Activated CD4-positive, alpha-beta T cell treated with anti-CD3 and anti-CD28 coated beads, Interleukin-2, amount 50 U/mL, for 48 hours (primary cell): ENCODE results near the gene ALK.
A peak's percentile ranks its signal among the peaks of the same experiment; 100 is the strongest.

ENCODE experiments used
- DNase-seq, 2 experiments: peaks; one replicate each; pipeline ENCODE4 v3.0.0-alpha.2; 2020

The ALK gene

GRCh38 chr2:29573147-29573546 is 348.2 kb downstream of the ALK start:
- DNase-seq = no peak

- no peak for DNase-seq
Observed at GRCh38 chr2:29570539-29570938, 350.8 kb downstream of the ALK start.

- no peak for DNase-seq
Observed at GRCh38 chr2:29567906-29568520, 353.4 kb downstream of the ALK start.

DNA sequence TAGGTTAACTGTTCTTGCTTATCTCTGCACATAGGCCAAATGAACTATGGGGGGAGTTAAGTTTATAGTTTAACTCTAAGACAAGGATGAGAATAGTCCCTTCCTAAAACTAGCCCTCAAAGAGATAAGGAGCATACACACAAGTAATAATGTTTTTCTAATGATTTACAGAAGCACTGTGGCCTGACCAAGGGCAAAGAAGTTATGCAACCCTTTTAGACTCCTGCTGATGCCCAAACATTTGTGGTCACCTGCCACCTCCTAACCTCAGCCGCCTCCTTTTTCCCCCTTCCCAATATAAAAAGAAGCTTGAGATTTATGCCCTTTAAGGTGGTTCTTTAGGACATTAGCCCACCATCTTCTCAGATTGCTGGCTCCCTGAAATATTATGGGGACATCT is 357.7 kb downstream of the ALK start:
- no peak for DNase-seq

DNA sequence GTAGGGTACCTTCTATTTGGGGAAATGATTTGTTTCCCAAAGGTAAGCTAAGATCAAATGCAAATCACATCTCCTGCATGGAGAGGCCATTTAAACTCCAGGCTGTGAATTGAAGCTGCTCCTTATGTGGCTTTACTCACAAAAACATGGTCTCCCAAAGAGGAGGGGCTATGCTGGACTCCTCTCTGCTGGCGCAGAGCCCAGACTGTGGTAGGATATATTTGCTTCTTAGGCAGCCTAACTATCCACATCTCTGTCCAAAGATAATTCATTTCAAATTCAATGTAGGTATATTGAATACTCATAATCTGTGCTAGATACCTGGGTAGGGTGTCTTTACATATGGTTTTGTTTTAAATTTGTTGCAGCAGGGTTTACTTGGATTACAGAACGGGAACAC is 358.5 kb downstream of the ALK start:
- DNase-seq = no peak

DNA sequence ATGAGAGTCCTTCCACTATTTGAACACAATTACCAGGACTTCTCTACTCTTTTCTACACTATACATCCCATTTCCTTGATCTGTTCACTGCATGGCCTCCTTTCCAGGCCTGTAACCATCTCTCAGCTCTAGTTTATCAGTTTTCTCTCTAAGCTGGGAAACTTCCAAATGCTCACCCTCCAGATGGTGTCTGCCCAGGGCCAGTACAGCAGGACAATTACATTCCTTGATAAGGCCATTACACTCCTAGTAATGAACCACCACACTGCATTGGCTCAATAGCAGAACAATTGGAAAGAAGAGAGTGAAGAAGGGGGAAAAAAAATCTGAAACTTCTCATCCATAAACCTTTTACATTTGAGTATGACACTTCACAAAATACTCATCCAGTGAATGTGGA is 359.1 kb downstream of the ALK start:
- no peak for DNase-seq

DNA sequence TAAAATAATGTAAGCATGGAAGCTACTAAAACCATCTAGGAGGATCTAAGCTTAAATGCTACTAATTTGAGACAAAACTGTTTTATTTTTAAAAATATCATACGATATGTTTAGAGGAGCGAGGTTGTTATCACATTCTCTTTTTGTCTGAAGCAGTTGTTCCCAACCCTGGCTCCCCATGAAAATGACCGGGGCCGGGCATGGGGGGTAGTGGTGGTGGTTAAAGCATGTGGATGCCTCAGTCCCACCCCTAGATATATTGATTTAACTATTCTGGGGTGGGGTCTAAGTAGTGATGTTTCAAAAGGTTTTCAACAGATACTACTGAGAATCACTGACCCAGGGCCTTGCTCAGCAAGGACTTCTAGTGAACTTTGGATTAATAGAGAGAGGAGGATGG is 359.8 kb downstream of the ALK start:
- no peak for DNase-seq

DNA sequence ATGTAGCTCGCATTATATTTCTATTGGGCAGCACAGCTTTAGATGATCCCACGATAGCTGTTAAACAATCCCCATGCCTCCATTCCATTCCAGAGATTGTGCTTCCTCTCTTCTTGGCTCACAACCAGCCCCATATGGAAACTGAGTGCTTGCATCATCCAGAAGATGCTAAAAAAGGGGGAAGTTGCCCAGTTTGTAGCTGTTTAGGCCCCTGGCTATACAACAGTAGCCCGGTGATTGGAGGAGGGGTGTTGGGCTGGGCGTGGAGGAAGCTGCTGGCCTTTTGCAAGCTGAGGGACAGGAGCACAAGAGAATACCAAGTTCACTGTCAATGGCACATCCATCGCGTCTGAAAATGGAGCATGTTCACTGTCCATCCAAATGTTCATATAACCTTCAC is 360.2 kb downstream of the ALK start:
- no peak for DNase-seq

- no peak for DNase-seq
Observed at GRCh38 chr2:29560566-29560965, 360.8 kb downstream of the ALK start.

DNA sequence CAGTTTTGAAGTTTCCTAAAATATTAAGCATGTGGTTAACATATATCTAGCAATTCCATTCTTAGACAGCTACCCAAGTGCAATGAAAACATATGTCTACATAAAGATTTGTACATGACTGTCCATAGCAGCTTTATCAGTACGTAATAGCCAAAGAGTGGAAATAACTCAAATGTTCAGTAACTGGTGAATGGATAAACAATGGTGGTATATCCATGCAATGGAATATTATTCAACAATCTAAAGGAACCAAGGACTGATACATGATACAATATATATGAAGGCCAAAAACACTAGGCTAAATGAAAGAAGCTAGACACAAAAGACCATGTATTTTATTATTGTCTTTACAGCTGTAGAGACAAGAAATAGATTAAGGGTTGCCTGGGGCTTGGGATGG is 361.4 kb downstream of the ALK start:
- DNase-seq = no peak

DNA sequence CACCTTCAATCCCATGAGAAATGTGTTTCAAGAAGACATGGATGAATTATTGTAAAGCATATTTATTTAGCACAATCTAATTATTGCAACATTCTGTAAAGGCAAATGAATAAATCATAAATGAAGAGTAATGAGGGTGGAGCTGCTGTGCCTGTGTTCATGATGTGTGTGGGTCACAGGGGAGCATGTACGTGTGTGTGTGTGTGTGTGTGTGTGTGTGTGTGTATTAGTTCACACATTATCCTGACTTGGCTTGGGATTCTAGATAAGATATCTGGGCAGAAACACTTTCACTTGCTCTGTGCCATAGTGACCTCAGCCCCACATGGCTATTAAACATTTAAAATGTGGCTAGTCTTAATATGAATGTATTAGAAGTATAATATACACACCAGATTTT is 361.8 kb downstream of the ALK start:
- no peak for DNase-seq

- no peak for DNase-seq
Observed at GRCh38 chr2:29558097-29558496, 363.3 kb downstream of the ALK start.

DNA sequence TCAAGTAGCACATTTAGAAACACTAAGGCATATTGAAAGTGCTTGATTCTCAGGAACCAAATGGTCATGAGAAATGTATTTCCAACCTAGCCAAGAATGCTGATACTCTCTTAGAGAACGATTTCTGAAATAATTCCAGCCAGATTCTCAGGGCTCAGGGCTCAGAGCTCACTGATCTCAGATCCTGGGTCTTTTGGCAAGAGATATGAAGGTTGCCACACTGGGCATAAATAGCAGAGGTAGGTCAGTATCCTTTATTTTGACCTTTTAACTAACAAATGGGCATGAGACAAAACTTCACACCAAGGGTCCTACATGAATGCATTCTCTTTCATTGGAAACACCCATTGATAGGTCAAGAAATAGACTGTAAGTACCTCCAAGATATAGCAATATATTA is 364.1 kb downstream of the ALK start:
- DNase-seq = no peak

DNA sequence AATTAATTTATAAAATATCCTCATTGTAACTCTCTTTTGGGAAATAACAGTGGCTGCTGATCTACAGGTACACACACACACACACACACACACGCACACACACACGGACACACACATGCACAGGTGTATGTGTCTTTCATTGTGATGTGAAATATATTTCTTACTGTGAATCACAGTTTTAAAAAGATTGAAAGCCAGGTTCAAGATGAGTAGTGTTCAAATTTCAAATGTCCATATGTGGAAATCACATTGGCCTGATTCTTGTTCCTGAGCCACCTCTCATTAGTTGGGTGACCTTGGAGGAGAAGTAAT is 372.4 kb downstream of the ALK start:
- DNase-seq = no peak

GRCh38 chr2:29544917-29545316 is 376.5 kb downstream of the ALK start:
- DNase-seq = no peak

GRCh38 chr2:29544031-29544430 is 377.4 kb downstream of the ALK start:
- no peak for DNase-seq

DNA sequence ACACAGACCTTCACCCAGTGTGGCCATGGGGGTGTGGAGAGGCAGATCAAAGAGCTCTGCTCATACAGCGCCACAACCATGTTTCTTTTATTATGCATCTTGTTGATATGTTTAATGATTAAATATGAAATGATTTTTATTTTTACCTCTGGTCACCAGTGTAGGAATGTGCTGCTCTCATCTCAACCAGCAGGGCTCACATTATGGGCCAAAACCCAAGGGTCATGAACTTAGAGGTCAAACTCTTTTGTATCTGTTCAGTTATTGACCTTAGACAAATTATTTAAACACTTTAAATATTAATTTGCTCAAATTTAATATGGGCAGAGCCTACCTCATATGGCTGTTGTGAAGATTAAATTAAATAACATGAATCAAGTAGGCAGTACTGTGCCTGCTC is 386.2 kb downstream of the ALK start:
- DNase-seq = no peak

- no peak for DNase-seq
Observed at GRCh38 chr2:29532436-29532835, 388.9 kb downstream of the ALK start.

GRCh38 chr2:29531626-29532025 is 389.8 kb downstream of the ALK start:
- DNase-seq = no peak

DNA sequence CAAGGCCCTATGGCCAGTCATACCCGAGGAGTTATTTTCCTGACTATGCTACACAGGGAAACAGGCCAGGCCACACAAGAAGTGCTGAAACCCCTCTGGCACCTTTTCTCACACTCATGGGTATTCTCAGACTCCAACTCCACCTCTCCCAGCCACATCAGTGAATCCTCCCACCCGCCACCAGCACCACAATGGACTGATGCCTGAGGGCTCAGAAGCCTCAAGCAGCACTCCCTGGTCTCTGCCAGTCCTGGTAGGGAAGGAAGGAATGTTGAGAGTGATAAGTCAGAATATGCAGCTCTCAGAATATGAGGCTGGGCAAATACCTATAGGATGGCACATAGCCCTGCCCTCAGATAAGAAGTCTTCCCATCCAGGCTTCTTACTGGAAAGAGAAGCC is 391.1 kb downstream of the ALK start:
- DNase-seq = no peak

DNA sequence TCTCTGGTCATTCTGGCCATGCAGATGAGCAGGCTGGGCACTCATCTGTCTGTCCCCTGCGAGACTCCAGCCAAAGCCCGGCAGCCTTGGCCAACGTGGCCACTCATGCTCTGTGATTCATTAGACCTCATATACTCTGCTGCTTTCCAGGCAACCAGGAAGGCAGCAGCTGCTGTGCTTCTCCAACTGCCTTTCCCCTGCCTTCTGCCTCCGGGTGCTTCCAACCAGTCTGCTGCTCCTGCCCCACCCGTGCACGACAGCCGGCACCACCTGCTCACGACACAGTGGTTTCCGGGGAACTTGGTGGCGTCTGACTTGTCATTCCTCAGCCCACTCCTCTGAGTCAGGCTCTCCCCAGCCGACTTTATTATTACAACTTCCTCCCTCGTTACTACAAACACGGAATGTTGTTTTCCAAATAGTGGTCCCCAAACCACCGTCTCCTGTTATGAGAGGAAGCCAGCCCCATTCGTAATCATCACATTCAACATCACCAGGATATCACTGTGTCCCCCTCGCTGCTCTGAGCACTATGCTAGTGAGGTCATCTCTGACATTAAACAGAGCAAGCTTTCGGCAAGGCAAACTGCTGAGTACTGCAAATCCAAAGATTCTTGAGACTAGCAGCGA is 392.4 kb downstream of the ALK start:
- DNase-seq = peak; percentile 24 to 36

DNA sequence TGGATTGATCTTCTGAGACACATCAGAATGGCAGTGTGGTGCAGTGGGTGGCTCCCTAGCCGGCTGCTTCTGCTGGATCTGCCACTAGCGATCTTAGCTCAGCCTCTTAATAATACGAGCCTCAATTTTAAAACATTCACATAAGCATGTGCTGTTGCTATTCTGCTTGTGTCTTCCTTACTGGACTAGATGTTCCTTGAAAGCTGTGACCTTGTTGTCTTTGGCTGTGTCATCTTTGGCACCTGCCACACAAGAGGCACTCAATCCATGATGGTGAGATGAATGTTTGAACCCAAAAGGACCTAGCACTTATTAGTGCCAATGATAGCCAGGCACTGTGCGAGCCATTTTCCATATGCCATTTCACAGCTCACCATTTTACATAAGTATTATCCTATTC is 393.0 kb downstream of the ALK start:
- DNase-seq = no peak

DNA sequence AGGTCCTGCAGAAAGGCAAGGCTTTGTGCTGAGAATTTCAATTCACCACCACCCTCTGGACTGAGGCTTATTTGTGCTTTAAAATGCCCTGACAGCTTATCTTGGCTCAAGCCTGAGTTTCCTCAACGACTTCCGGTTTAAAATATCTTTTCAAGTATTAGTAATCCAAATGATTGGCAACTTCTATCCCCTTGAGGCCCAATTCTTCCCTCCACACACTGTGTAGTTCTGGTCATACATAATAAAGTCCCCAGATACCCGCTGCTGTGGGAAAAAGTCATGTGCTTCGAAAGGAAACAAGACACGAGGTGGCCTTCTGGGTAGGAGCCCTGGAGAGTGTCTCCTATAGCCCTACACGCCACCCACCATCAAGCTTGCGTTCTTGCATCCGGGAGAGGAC is 393.4 kb downstream of the ALK start:
- DNase-seq = no peak

- no peak for DNase-seq
Observed at GRCh38 chr2:29526587-29527586, 394.5 kb downstream of the ALK start.
